HG03457 (cell line): ENCODE data around the gene CPXM1.

ENCODE experiments used
- ATAC-seq: cut with Tn5 transposase; IDR thresholded peaks from one replicate; pipeline ENCODE4 v1.9.1; 2021; ENCODE audit warnings: moderate number of reproducible peaks; ENCODE audit not compliant: unreplicated experiment

The CPXM1 gene

GRCh38 chr20:2750491-2751251, 49.8 kb downstream of the CPXM1 start:
- ATAC-seq: no peak

GRCh38 chr20:2749951-2750490, 50.4 kb downstream of the CPXM1 start:
- no peak for ATAC-seq

GRCh38 chr20:2749343-2749950, 51.0 kb downstream of the CPXM1 start:
- no peak for ATAC-seq

GRCh38 chr20:2748551-2749342, 51.7 kb downstream of the CPXM1 start:
- ATAC-seq: no peak

GRCh38 chr20:2747676-2748235, 52.7 kb downstream of the CPXM1 start:
- no peak for ATAC-seq

GRCh38 chr20:2746636-2747265, 53.7 kb downstream of the CPXM1 start:
- ATAC-seq: no peak

GRCh38 chr20:2745936-2746635, 54.3 kb downstream of the CPXM1 start:
- ATAC-seq: no peak

GRCh38 chr20:2745060-2745910, 55.1 kb downstream of the CPXM1 start:
- no peak for ATAC-seq
